H1 (cell line): ENCODE measurements around the gene PSMC5.
A peak's percentile ranks its signal among the peaks of the same experiment; 100 is the strongest.

Experiments
- EGR1 ChIP-seq: IDR thresholded peaks from 2 replicates; pipeline ENCODE4 v1.6.1; 2011; ENCODE audit warnings: low read depth, low read length, borderline replicate concordance
- EZH2 ChIP-seq: fragments of 200-600 bp; sonication (generic); IDR thresholded peaks from 2 replicates; pipeline ENCODE4 v1.7.1; 2012; ENCODE audit warnings: low read depth, mild to moderate bottlenecking, moderate library complexity, low read length, inconsistent platforms; ENCODE audit not compliant: severe bottlenecking
- JUND ChIP-seq: IDR thresholded peaks from 2 replicates; pipeline ENCODE4 v1.6.1; 2011; ENCODE audit warnings: mild to moderate bottlenecking, improper control_type of control experiment, low read length
- POLR2A ChIP-seq, 2 experiments: IDR thresholded peaks; 1 replicate in 1 of 2; 2 replicates in 1 of 2; pipeline ENCODE4 v1.6.1; 2011; ENCODE audit warnings: low read depth in 2 of 2, low read length in 2 of 2, mild to moderate bottlenecking in 2 of 2; ENCODE audit errors: control extremely low read depth in 1 of 2
- POLR2AphosphoS5 ChIP-seq: IDR thresholded peaks from 2 replicates; pipeline ENCODE4 v1.6.1; 2011; ENCODE audit warnings: low read depth, low read length
- RFX5 ChIP-seq: IDR thresholded peaks from 2 replicates; pipeline ENCODE4 v1.6.1; 2011; ENCODE audit warnings: low read depth, low read length, improper control_type of control experiment, borderline replicate concordance
- SAP30 ChIP-seq: fragments of 300-600 bp; sonication (generic); IDR thresholded peaks from 2 replicates; pipeline ENCODE4 v1.7.1; 2012; ENCODE audit warnings: low read length, moderate library complexity, mild to moderate bottlenecking, inconsistent platforms; ENCODE audit not compliant: insufficient read depth, insufficient replicate concordance
- SRF ChIP-seq: IDR thresholded peaks from 2 replicates; pipeline ENCODE4 v1.6.1; 2011; ENCODE audit warnings: mild to moderate bottlenecking, low read depth, low read length, moderate library complexity
- TAF1 ChIP-seq: IDR thresholded peaks from 2 replicates; pipeline ENCODE4 v1.6.1; 2011; ENCODE audit warnings: mild to moderate bottlenecking, low read depth, low read length
- TAF7 ChIP-seq: optimal IDR thresholded peaks from 2 replicates; pipeline ENCODE3; 2011; ENCODE audit warnings: low read depth, mild to moderate bottlenecking, inconsistent platforms, low read length, moderate library complexity, borderline replicate concordance
- TF ChIP-seq, protein P1 (sequence below), 3 experiments: IDR thresholded peaks; 1 replicate in 2 of 3; 2 replicates in 1 of 3; pipeline versions ENCODE4 v1.5.1 to v1.6.1; 2011; ENCODE audit warnings: low read length in 3 of 3, mild to moderate bottlenecking in 3 of 3, inconsistent platforms in 2 of 3, low read depth in 1 of 3, moderate library complexity in 1 of 3; ENCODE audit not compliant: insufficient read depth in 1 of 3; ENCODE audit errors: control extremely low read depth in 1 of 3
- TF ChIP-seq, protein P2 (sequence below): IDR thresholded peaks from 2 replicates; pipeline ENCODE4 v1.6.1; 2012; ENCODE audit warnings: inconsistent platforms

DNA sequence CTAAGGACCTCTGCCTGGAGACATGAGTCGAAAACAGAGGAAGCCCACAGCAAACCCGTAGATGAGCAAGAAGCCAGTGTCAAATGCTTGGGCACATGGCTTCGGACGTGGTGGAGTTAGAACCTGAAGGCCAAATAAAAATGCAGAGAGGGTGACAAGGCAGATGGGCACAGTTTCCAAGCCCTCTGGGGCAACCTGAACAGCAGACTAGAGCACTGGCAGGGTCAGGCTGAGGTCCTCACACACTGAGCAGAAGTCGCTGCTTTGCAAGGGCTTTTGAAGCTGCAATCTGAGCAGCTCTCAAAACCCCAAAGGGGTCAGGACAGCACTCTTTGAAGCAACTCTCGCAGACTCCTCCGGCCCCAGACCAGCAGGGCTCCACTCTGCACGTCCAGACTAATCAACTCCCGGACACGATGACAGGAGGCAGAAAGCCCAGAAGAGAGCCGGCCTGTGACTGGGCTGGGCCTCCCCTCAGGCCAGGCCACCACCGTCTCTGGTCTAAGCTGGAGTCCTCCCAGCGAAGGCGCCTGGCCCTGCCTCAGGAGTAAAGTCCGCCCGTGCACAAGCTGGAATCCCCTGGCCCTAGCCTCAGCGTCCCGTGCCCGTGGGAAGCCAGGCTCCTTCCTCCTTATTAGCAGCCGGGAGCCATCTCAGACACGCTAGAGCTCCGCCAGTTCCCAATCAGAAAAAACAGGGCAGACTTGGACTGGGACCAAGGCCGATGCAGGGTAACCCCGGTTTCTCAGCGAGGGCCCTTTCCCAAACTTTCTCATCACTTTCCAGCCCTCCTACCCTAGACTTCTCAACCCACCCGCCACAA is 14.3 kb downstream of the PSMC5 start:
- TF ChIP-seq, protein P1, sequence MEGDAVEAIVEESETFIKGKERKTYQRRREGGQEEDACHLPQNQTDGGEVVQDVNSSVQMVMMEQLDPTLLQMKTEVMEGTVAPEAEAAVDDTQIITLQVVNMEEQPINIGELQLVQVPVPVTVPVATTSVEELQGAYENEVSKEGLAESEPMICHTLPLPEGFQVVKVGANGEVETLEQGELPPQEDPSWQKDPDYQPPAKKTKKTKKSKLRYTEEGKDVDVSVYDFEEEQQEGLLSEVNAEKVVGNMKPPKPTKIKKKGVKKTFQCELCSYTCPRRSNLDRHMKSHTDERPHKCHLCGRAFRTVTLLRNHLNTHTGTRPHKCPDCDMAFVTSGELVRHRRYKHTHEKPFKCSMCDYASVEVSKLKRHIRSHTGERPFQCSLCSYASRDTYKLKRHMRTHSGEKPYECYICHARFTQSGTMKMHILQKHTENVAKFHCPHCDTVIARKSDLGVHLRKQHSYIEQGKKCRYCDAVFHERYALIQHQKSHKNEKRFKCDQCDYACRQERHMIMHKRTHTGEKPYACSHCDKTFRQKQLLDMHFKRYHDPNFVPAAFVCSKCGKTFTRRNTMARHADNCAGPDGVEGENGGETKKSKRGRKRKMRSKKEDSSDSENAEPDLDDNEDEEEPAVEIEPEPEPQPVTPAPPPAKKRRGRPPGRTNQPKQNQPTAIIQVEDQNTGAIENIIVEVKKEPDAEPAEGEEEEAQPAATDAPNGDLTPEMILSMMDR (IDR thresholded peaks at IDR 0.05; ENCODE audit: control extremely low read depth in 1 of 3, insufficient read depth in 1 of 3, low read depth in 1 of 3, low read length in 3 of 3), result no peak
- TF ChIP-seq, protein P2, sequence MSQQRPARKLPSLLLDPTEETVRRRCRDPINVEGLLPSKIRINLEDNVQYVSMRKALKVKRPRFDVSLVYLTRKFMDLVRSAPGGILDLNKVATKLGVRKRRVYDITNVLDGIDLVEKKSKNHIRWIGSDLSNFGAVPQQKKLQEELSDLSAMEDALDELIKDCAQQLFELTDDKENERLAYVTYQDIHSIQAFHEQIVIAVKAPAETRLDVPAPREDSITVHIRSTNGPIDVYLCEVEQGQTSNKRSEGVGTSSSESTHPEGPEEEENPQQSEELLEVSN, result no peak
- TF ChIP-seq TAF1, result no peak
- TF ChIP-seq POLR2A (IDR thresholded peaks at IDR 0.05; ENCODE audit: control extremely low read depth in 1 of 2, low read depth in 2 of 2, low read length in 2 of 2), result no peak
- TF ChIP-seq POLR2AphosphoS5, result no peak
- no peak for TF ChIP-seq RFX5
- TF ChIP-seq EZH2, result no peak
- no peak for TF ChIP-seq TAF7
- peak; percentile 7 for TF ChIP-seq SAP30
- no peak for TF ChIP-seq SRF
- TF ChIP-seq JUND, result no peak
- TF ChIP-seq EGR1, result no peak
